Adrenal gland (tissue), 5 donors: ENCODE results near the gene PLG.

Experiments used
- CTCF ChIP-seq, 6 experiments: fragments of 450-650 bp in 4 of 6; fragments of 200-600 bp in 2 of 6; sonication (generic) in 1 of 6; IDR thresholded peaks; 1 replicate in 5 of 6; 2 replicates in 1 of 6; pipeline versions ENCODE4 v1.5.1 to v1.8.0; 2016 to 2021; ENCODE audit warnings: antibody characterized with exemption in 6 of 6, mild to moderate bottlenecking in 2 of 6, moderate library complexity in 1 of 6
- POLR2A ChIP-seq, 2 donors: fragments of 450-650 bp; IDR thresholded peaks; one replicate each; pipeline ENCODE4 v1.6.1; 2017; ENCODE audit warnings: antibody characterized with exemption in 2 of 2, mild to moderate bottlenecking in 2 of 2, moderate library complexity in 1 of 2
- donor health status: DM: no; HTN: no; CAD: no.

- TF ChIP-seq CTCF (IDR thresholded peaks at IDR 0.05) (no peak), POLR2A (IDR thresholded peaks at IDR 0.05) (no peak)
Measured at GRCh38 chr6:160662429-160662828, 39.6 kb upstream of the PLG start.
